ENCODE measurements around the gene NRXN3.

NRXN3 gene

DNA sequence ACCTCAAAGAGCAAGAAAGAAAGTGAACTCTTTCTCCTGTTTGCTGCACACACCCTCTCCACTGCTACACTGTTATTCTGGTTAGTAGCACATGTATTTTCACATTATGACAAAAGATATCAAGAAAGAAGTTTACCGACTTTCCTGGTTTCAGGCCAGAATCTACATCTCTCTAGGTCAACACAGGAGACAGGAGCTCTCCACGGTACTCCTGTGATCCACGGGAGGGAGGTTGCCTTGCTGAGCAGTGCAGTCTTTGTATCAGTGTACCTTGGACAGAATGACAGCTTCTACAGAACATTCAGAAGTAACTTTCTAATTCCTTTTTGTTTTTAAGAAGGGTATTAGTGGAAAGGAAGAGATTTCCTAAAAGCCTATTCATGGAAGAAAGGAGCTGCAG is 805.6 kb downstream of the NRXN3 start:
- Mint-ChIP-seq H3K27ac (no peak overlapping the region), H3K27me3 (no peaks in the 10 kb centered on the region), H3K4me1 (no peaks in the 10 kb centered on the region), H3K9me3 (no peaks in the 10 kb centered on the region), H3K36me3 (no peaks in the 10 kb centered on the region), H3K4me3 (no peak overlapping the region)
- DNase-seq, result no peak
- CTCF ChIA-PET, result interaction anchor here (0.8 to 1.3 kb wide), 2 partner anchors 9 to 10 kb away, joined by 3 read pairs; no protein-coding TSS in a partner anchor

GRCh38 chr14:78978896-78979295 is 808.7 kb downstream of the NRXN3 start:
- CTCF ChIA-PET, result no interaction called here
- H3K4me1 Mint-ChIP-seq, result no peaks in the 10 kb centered on the region
- DNase-seq, result no peak

DNA sequence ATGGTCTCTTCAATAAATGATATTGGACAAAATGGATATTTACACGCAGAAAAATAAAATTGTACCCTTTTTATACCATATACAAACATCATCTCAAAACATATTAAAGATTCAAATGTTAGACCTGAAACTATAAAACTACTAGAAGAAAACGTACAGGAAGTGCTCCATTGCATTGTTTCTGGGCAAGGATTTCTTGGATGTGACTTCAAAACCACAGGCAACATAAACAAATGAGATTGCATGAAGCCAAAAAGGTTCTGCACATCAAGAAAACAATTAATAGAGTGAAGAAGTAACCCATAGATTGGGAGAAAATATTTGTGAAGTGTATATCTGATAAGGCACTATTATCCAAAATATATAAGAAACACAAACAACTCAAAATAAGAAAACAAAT is 812.4 kb downstream of the NRXN3 start:
- Mint-ChIP-seq H3K4me1 (no peaks in the 10 kb centered on the region), H3K27me3 (no peaks in the 10 kb centered on the region), H3K9me3 (no peaks in the 10 kb centered on the region), H3K27ac (no peak overlapping the region), H3K4me3 (no peak overlapping the region), H3K36me3 (no peaks in the 10 kb centered on the region)
- CTCF ChIA-PET, result no interaction called here
- DNase-seq, result no peak

More at GRCh38 chr14:78978896-78979295, 808.7 kb downstream of the NRXN3 start:
- Mint-ChIP-seq H3K27ac (no peak overlapping the region), H3K4me3 (no peak overlapping the region), H3K27me3 (no peaks in the 10 kb centered on the region), H3K9me3 (no peaks in the 10 kb centered on the region), H3K36me3 (no peaks in the 10 kb centered on the region)

DNA sequence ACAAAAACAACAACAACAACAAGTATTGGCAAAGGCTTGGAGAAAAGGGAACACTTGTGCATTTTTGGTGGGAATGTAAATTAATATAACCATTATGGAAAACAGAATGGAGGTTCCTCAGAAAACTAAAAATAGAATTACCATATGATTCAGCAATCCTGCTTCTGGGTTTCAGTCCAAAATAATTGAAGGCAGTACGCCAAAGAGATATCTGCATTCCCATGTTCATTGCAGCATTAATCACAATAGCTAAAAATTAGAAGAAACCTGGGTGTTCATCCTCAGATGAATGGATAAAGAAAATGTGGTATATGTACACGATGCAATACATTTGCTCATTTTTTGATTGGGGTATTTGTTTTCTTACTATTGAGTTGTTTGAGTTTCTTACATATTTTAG is 813.0 kb downstream of the NRXN3 start:
- H3K27me3 Mint-ChIP-seq, result no peaks in the 10 kb centered on the region
- CTCF ChIA-PET, result no interaction called here
- no peaks in the 10 kb centered on the region for H3K36me3 Mint-ChIP-seq
- no peak overlapping the region for H3K4me3 Mint-ChIP-seq
- no peaks in the 10 kb centered on the region for H3K9me3 Mint-ChIP-seq
- no peaks in the 10 kb centered on the region for H3K4me1 Mint-ChIP-seq
- no peak for DNase-seq
- no peak overlapping the region for H3K27ac Mint-ChIP-seq

GRCh38 chr14:78985668-78986381 is 815.7 kb downstream of the NRXN3 start:
- H3K9me3 Mint-ChIP-seq, result no peaks in the 10 kb centered on the region
- no peaks in the 10 kb centered on the region for H3K27me3 Mint-ChIP-seq
- CTCF ChIA-PET, result interaction anchor here (1.1 to 1.5 kb wide), 2 partner anchors 10 to 24 kb away, joined by 3 to 4 read pairs; no protein-coding TSS in a partner anchor
- H3K27ac Mint-ChIP-seq, result no peak overlapping the region
- H3K4me1 Mint-ChIP-seq, result no peaks in the 10 kb centered on the region
- DNase-seq, result no peak
- no peak overlapping the region for H3K4me3 Mint-ChIP-seq
- no peaks in the 10 kb centered on the region for H3K36me3 Mint-ChIP-seq

GRCh38 chr14:78986989-78987388 is 816.8 kb downstream of the NRXN3 start:
- Mint-ChIP-seq H3K9me3 (no peaks in the 10 kb centered on the region), H3K4me3 (no peak overlapping the region), H3K36me3 (no peaks in the 10 kb centered on the region), H3K4me1 (no peaks in the 10 kb centered on the region), H3K27me3 (no peaks in the 10 kb centered on the region), H3K27ac (no peak overlapping the region)
- CTCF ChIA-PET, result no interaction called here
- no peak for DNase-seq

GRCh38 chr14:78989221-78989620 is 819.0 kb downstream of the NRXN3 start:
- Mint-ChIP-seq H3K4me1 (no peaks in the 10 kb centered on the region), H3K27me3 (no peaks in the 10 kb centered on the region), H3K36me3 (no peaks in the 10 kb centered on the region), H3K27ac (no peak overlapping the region), H3K4me3 (no peak overlapping the region), H3K9me3 (no peaks in the 10 kb centered on the region)
- CTCF ChIA-PET, result no interaction called here
- no peak for DNase-seq

DNA sequence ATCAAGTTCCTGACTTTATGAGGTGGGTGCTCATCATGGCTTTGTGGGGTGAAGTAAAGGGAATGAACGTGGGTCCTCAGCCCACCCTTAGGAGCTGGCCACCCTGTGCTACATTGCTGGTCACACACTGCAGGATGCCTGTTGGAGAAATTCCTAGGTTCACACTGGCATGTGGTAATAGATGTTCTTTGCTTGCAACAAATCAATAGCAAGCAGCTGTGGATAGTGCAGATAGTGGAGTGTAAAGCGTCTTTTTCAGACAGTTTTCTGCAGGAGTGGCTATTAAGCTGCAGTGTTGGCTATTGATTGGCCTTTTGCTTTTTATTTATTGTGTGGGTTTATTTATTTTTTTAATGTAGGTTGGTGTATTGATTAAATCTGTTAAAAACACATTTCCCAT is 822.7 kb downstream of the NRXN3 start:
- CTCF ChIA-PET, result no interaction called here
- H3K27ac Mint-ChIP-seq, result no peak overlapping the region
- no peak overlapping the region for H3K4me3 Mint-ChIP-seq
- H3K9me3 Mint-ChIP-seq, result no peaks in the 10 kb centered on the region
- H3K36me3 Mint-ChIP-seq, result no peaks in the 10 kb centered on the region
- no peaks in the 10 kb centered on the region for H3K27me3 Mint-ChIP-seq
- DNase-seq, result no peak
- no peaks in the 10 kb centered on the region for H3K4me1 Mint-ChIP-seq

GRCh38 chr14:78997811-78998210 is 827.6 kb downstream of the NRXN3 start:
- DNase-seq, result no peak
- no peaks in the 10 kb centered on the region for H3K27me3 Mint-ChIP-seq
- H3K4me3 Mint-ChIP-seq, result no peak overlapping the region
- CTCF ChIA-PET, result no interaction called here
- no peaks in the 10 kb centered on the region for H3K9me3 Mint-ChIP-seq
- H3K36me3 Mint-ChIP-seq, result no peaks in the 10 kb centered on the region
- H3K27ac Mint-ChIP-seq, result no peak overlapping the region
- H3K4me1 Mint-ChIP-seq, result no peaks in the 10 kb centered on the region

DNA sequence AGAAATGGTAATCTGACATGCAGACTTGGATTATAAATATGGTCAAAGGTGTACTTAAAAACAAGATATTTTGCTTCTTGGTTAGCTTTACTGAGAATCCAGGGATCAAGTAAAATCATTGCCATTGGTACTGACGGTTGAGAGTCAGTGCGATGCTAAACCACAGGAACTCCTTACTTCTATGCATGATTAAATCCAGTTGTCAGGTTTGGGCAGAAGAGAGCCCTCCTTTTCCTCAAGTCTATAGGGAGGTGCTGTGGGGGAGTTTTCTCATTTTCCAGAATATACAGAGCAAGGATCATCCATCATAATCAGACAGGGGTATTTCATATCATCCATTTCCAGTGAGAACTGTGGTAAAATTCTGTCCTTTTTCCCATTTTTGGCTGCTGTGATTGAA is 839.1 kb downstream of the NRXN3 start:
- Mint-ChIP-seq H3K4me1 (no peaks in the 10 kb centered on the region), H3K27me3 (no peaks in the 10 kb centered on the region), H3K27ac (no peak overlapping the region), H3K36me3 (no peaks in the 10 kb centered on the region), H3K9me3 (no peaks in the 10 kb centered on the region), H3K4me3 (no peak overlapping the region)
- CTCF ChIA-PET, result interaction anchor here (1.4 kb wide), 1 partner anchor 24 kb away, joined by 4 read pairs; no protein-coding TSS in a partner anchor
- no peak for DNase-seq

DNA sequence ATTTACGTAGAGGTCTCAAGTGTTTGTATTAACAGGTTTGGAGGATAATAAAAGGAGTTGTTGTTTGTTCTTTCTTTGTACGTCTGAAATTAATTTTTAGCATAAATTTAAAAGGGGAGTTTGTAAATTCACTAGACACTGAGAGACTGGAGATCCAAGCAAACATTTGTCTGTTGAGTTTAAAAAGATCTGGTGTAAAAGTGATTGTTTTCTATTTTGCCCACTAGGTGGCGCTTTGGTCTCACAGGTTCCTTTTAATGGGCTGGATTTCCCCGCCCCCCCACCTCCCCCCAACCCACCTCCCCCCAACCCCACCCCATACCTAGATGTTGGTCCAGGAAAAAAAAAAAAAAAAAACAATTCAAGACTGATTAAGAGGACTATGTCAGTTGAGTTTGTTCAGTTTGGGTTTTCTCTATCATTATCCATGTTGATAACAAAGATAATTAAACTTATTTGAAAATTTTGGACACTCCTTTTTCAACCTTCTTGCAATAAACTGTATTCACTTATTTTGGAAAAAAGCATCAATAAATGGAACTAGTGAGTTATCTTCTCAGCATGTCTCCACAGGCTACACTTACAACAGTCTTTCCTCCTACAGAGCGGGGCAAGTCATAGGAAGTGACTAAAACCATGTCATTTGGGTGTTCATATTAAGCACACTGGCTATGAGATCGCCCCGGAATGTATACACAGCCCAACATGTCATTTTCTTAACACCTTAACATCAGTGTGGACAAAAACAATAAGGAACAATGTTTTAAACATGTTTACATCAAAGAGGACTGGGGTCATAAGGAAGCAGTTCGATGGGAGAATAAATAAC is 841.1 kb downstream of the NRXN3 start:
- no peak for DNase-seq
- Mint-ChIP-seq H3K27me3 (no peaks in the 10 kb centered on the region), H3K4me3 (no peak overlapping the region), H3K27ac (no peak overlapping the region), H3K36me3 (no peaks in the 10 kb centered on the region), H3K9me3 (no peaks in the 10 kb centered on the region), H3K4me1 (no peaks in the 10 kb centered on the region)
- CTCF ChIA-PET, result no interaction called here

DNA sequence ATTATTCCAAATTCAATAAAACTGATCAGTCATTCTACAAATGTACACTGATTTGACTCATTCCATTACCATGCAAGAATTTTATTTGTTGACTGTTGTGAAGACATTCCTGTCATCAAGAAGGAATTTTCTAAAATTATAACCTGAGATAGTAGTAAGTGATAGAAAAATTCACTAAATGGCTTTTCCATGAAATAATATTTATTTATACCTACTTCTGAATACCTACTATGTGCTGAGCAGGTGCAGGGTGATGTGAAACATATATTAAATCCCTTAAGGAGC is 841.7 kb downstream of the NRXN3 start:
- Mint-ChIP-seq H3K9me3 (no peaks in the 10 kb centered on the region), H3K36me3 (no peaks in the 10 kb centered on the region), H3K4me1 (no peaks in the 10 kb centered on the region)

GRCh38 chr14:79016828-79017505 is 846.8 kb downstream of the NRXN3 start:
- Mint-ChIP-seq H3K9me3 (no peaks in the 10 kb centered on the region), H3K4me1 (no peaks in the 10 kb centered on the region), H3K27ac (no peak overlapping the region), H3K36me3 (no peaks in the 10 kb centered on the region), H3K4me3 (no peak overlapping the region), H3K27me3 (no peaks in the 10 kb centered on the region)
- DNase-seq, result no peak
- CTCF ChIA-PET, result no interaction called here

More for the DNA sequence above, 841.7 kb downstream of the NRXN3 start:
- no peaks in the 10 kb centered on the region for H3K27me3 Mint-ChIP-seq
- no peak for DNase-seq
- H3K27ac Mint-ChIP-seq, result no peak overlapping the region
- no peak overlapping the region for H3K4me3 Mint-ChIP-seq
- CTCF ChIA-PET, result no interaction called here

- Mint-ChIP-seq H3K27ac (no peak overlapping the region), H3K36me3 (no peaks in the 10 kb centered on the region), H3K9me3 (no peaks in the 10 kb centered on the region), H3K27me3 (no peaks in the 10 kb centered on the region), H3K4me1 (no peaks in the 10 kb centered on the region), H3K4me3 (no peak overlapping the region)
- no peak for DNase-seq
- CTCF ChIA-PET, result no interaction called here
Observed at GRCh38 chr14:79017561-79017960, 847.4 kb downstream of the NRXN3 start.

- Mint-ChIP-seq H3K27me3 (no peaks in the 10 kb centered on the region), H3K4me3 (no peak overlapping the region), H3K4me1 (no peaks in the 10 kb centered on the region), H3K36me3 (no peaks in the 10 kb centered on the region), H3K27ac (no peak overlapping the region), H3K9me3 (no peaks in the 10 kb centered on the region)
- DNase-seq, result no peak
- CTCF ChIA-PET, result no interaction called here
Observed at GRCh38 chr14:79018836-79019235, 848.7 kb downstream of the NRXN3 start.
